K562 (cell line): Measurements from ENCODE around the gene OR2V2. TPM values are rescaled to one million over a fixed set of nuclear protein-coding genes. Genes with fewer than 3 reads are reported as not detected.

Experiments used
- ERF ChIP-seq: fragments of 450-650 bp; formaldehyde crosslinking; IDR thresholded peaks from 2 replicates; pipeline ENCODE4 v1.4.0; 2020; ENCODE audit warnings: mild to moderate bottlenecking, mixed read lengths
- FOXA1 ChIP-seq: fragments of 450-650 bp; IDR thresholded peaks from 2 replicates; pipeline ENCODE4 v1.6.1; 2016; ENCODE audit warnings: mild to moderate bottlenecking, borderline replicate concordance
- HEY1 ChIP-seq: fragments of 250-450 bp; sonication (Bioruptor Pico); IDR thresholded peaks from 2 replicates; pipeline ENCODE4 v1.5.0; 2020; ENCODE audit warnings: mild to moderate bottlenecking, moderate library complexity, borderline replicate concordance
- HMGN3 ChIP-seq: IDR thresholded peaks from 2 replicates; pipeline ENCODE4 v1.6.1; 2011; ENCODE audit warnings: borderline replicate concordance, low read depth, mild to moderate bottlenecking, mixed read lengths, low read length; ENCODE audit not compliant: insufficient read length; ENCODE audit errors: extremely low read depth
- NELFE ChIP-seq: IDR thresholded peaks from 2 replicates; pipeline ENCODE4 v1.6.1; 2011; ENCODE audit warnings: mild to moderate bottlenecking; ENCODE audit not compliant: insufficient read depth, insufficient read length
- POLR2AphosphoS2 ChIP-seq: IDR thresholded peaks from 2 replicates; pipeline ENCODE4 v1.6.1; 2012; ENCODE audit warnings: low read length, improper control_type of control experiment
- POLR2AphosphoS5 ChIP-seq: IDR thresholded peaks from 2 replicates; pipeline ENCODE4 v1.6.1; 2011; ENCODE audit warnings: mild to moderate bottlenecking, low read depth, low read length, moderate library complexity; ENCODE audit not compliant: control insufficient read depth, insufficient read depth
- ZNF551 ChIP-seq: fragments of 250-450 bp; sonication (Bioruptor Pico); IDR thresholded peaks from 2 replicates; pipeline ENCODE4 v1.5.0; 2021; ENCODE audit warnings: mild to moderate bottlenecking, moderate library complexity
- polyA plus RNA-seq, 8 experiments: library from polyadenylated mRNA; depleted of rRNA in 4 of 8; stranded (reverse) in 5 of 8; unstranded in 3 of 8; fragments of >200 nt; fragmentation: Nextera tagmentation in 2 of 8; fragmentation: Illumina TruSeq in 1 of 8; extraction: Ambion mirVana in 2 of 8; extraction: Trizol in 1 of 8; gene quantifications; 2 replicates each; pipeline versions ENCODE4 v1.2.1 to v1.2.3, GENCODE V29; 2011 to 2014; ENCODE audit warnings: inconsistent platforms in 1 of 8, missing spikeins in 1 of 8
- total RNA-seq, 7 experiments: library from RNA; depleted of rRNA in 6 of 7; stranded (reverse); fragments of >200 nt in 6 of 7; fragmentation: Illumina TruSeq in 2 of 7; extraction: Trizol in 2 of 7; gene quantifications; 2 replicates each; pipeline versions ENCODE4 v1.2.1 to v1.2.3, GENCODE V29; 2011 to 2021; ENCODE audit warnings: low replicate concordance in 1 of 7
- TF ChIP-seq, protein P1 (sequence below): fragments of 450-650 bp; IDR thresholded peaks from 2 replicates; pipeline ENCODE4 v1.6.1; 2018; ENCODE audit not compliant: partially characterized antibody
- TF ChIP-seq, protein P2 (sequence below): sonication (generic); formaldehyde crosslinking; IDR thresholded peaks from 2 replicates; pipeline ENCODE4 v1.8.1; 2023; ENCODE audit warnings: mild to moderate bottlenecking, missing genetic modification reagents

OR2V2 gene
- total and polyA plus RNA-seq, 9 of the 15 experiments (the other 6 are each of a cell fraction or from before 2014, with no cell fraction given) = 0.01 TPM; not detected in 8

DNA sequence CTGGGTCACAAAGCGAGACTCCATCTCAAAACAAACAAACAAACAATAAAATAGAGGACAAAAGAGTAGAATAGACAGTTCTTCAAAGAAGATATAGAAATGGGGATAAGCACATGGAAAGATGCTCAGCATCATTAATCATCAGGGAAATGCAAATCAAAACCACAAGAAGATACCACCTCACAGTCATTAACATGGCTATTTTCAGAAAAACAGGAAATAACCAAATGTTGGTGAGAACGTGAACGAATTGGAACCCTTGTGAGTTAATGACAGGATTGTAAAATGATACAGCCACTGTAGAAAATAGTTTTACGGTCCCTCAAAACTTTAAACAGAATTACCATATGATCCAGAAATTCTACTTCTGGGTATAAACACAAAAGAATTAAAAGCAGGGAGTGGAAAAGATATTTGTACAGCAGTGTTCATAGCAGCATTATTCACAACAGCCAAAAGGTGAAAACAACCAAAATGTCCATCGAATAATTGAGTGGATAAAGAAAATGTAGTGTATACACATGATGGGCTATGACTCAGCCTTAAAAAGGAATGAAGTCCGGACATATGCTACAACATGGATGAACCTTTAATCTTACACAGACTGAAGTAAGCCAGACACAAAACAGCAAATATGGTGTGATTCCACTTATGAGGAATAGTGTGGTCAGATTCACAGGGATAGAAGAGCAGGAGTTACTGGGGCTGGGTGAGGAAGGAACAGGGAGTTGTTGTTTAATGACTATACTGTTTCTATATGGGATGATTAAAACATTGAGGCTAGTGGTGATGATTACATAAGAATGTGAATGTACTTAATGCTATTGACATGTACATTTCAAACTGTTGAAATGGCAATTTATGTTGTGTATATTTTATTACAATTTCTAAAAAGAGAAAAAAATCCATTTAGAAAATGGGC lies 19.7 kb downstream of the OR2V2 start (continued):
- no peak for TF ChIP-seq HMGN3
- TF ChIP-seq, protein P1, sequence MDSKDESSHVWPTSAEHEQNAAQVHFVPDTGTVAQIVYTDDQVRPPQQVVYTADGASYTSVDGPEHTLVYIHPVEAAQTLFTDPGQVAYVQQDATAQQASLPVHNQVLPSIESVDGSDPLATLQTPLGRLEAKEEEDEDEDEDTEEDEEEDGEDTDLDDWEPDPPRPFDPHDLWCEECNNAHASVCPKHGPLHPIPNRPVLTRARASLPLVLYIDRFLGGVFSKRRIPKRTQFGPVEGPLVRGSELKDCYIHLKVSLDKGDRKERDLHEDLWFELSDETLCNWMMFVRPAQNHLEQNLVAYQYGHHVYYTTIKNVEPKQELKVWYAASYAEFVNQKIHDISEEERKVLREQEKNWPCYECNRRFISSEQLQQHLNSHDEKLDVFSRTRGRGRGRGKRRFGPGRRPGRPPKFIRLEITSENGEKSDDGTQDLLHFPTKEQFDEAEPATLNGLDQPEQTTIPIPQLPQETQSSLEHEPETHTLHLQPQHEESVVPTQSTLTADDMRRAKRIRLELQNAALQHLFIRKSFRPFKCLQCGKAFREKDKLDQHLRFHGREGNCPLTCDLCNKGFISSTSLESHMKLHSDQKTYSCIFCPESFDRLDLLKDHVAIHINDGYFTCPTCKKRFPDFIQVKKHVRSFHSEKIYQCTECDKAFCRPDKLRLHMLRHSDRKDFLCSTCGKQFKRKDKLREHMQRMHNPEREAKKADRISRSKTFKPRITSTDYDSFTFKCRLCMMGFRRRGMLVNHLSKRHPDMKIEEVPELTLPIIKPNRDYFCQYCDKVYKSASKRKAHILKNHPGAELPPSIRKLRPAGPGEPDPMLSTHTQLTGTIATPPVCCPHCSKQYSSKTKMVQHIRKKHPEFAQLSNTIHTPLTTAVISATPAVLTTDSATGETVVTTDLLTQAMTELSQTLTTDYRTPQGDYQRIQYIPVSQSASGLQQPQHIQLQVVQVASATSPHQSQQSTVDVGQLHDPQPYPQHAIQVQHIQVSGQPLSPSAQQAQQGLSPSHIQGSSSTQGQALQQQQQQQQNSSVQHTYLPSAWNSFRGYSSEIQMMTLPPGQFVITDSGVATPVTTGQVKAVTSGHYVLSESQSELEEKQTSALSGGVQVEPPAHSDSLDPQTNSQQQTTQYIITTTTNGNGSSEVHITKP = peak; percentile 64
- no peak for TF ChIP-seq NELFE
- no peak for TF ChIP-seq ERF (CRISPR knock-in tag)
- no peak for TF ChIP-seq FOXA1
- TF ChIP-seq, protein P2, sequence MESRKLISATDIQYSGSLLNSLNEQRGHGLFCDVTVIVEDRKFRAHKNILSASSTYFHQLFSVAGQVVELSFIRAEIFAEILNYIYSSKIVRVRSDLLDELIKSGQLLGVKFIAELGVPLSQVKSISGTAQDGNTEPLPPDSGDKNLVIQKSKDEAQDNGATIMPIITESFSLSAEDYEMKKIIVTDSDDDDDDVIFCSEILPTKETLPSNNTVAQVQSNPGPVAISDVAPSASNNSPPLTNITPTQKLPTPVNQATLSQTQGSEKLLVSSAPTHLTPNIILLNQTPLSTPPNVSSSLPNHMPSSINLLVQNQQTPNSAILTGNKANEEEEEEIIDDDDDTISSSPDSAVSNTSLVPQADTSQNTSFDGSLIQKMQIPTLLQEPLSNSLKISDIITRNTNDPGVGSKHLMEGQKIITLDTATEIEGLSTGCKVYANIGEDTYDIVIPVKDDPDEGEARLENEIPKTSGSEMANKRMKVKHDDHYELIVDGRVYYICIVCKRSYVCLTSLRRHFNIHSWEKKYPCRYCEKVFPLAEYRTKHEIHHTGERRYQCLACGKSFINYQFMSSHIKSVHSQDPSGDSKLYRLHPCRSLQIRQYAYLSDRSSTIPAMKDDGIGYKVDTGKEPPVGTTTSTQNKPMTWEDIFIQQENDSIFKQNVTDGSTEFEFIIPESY (CRISPR knock-in tag) = no peak
- TF ChIP-seq HEY1 = no peak
- TF ChIP-seq ZNF551 = no peak
- no peak for TF ChIP-seq POLR2AphosphoS5
- TF ChIP-seq POLR2AphosphoS2 = no peak
